Effector memory CD8-positive, alpha-beta T cell (primary cell): ENCODE results near the gene PHLDB3.
A peak's percentile ranks its signal among the peaks of the same experiment; 100 is the strongest.

ENCODE experiments used
- ATAC-seq: fragments of 150-1000 bp; cut with Tn5 transposase; replicated peaks from 2 replicates; pipeline ENCODE4 v1.10.0; 2021; ENCODE audit warnings: mild to moderate bottlenecking, moderate library complexity
- DNase-seq, 3 experiments: peaks; one replicate each; pipeline ENCODE4 v3.0.0; 2021
- H3K27ac Mint-ChIP-seq, 2 donors: one replicate each; pipeline ENCODE4 v1.8.0; 2022; ENCODE audit warnings: mild to moderate bottlenecking in 2 of 2, mixed read lengths in 2 of 2, moderate library complexity in 2 of 2
- H3K27me3 Mint-ChIP-seq, 2 donors: one replicate each; pipeline ENCODE4 v1.8.0; 2022; ENCODE audit warnings: mixed read lengths in 2 of 2
- H3K36me3 Mint-ChIP-seq: one replicate; pipeline ENCODE4 v1.8.0; 2022; ENCODE audit warnings: mild to moderate bottlenecking, moderate library complexity, mixed read lengths; ENCODE audit not compliant: insufficient read depth
- H3K4me1 Mint-ChIP-seq, 2 donors: one replicate each; pipeline ENCODE4 v1.8.0; 2022; ENCODE audit warnings: low read depth in 2 of 2, mixed read lengths in 2 of 2
- H3K4me3 Mint-ChIP-seq, 2 donors: one replicate each; pipeline ENCODE4 v1.8.0; 2022; ENCODE audit warnings: mild to moderate bottlenecking in 2 of 2, mixed read lengths in 2 of 2, moderate library complexity in 2 of 2
- H3K9me3 Mint-ChIP-seq, 2 donors: one replicate each; pipeline ENCODE4 v1.8.0; 2022; ENCODE audit warnings: mixed read lengths in 2 of 2

PHLDB3 gene

GRCh38 chr19:43501661-43502418, 2.7 kb downstream of the PHLDB3 start:
- H3K4me3 Mint-ChIP-seq = no peak overlapping the region
- peaks cover 18 to 27% of the 10 kb centered on the region in 2 donors for H3K4me1 Mint-ChIP-seq

GRCh38 chr19:43499042-43499441, 5.5 kb downstream of the PHLDB3 start:
- no peaks in the 10 kb centered on the region for H3K27me3 Mint-ChIP-seq
- H3K27ac Mint-ChIP-seq = peak overlapping the region; percentile 13 to 83
- H3K36me3 Mint-ChIP-seq = peaks cover 7% of the 10 kb centered on the region
- no peak for ATAC-seq
- H3K4me1 Mint-ChIP-seq = peaks cover 11 to 21% of the 10 kb centered on the region in 2 donors
- no peak for DNase-seq
- H3K9me3 Mint-ChIP-seq = no peaks in the 10 kb centered on the region
- no peak overlapping the region for H3K4me3 Mint-ChIP-seq

More at GRCh38 chr19:43501661-43502418, 2.7 kb downstream of the PHLDB3 start:
- ATAC-seq (no peak), DNase-seq (no peak)
- no peaks in the 10 kb centered on the region for H3K27me3 Mint-ChIP-seq
- no peak overlapping the region for H3K27ac Mint-ChIP-seq
- no peaks in the 10 kb centered on the region for H3K9me3 Mint-ChIP-seq
- peaks cover 10% of the 10 kb centered on the region for H3K36me3 Mint-ChIP-seq

DNA sequence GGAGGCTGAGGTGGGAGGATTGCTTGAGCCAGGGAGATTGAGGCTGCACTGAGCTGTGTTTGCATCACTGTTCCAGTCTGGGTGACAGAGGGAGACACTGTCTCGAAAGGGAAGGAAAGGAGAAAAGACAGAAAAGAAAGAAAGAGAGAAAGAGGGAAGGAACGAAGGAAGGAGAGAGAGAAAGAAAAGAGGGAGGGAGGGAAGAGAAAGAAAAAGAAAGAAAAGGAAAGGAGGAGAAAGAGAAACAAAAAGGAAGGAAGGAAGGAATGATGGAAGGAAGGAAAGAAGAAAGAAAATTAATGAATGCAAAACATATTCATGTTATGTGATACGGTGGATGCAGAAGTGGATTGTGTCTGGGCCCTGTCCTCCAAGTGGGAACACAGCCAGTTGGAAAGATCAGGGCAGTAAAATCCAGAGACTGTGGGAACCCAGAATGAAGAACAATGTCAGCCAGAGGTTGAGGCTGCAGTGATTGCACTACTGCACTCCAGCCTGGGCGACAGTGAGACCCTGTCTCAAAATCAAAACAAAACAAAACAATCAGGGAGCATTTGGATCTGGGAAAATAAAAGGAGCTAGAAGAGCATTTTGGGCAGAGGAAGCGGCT, 6.2 kb downstream of the PHLDB3 start:
- H3K9me3 Mint-ChIP-seq = no peaks in the 10 kb centered on the region
- H3K4me1 Mint-ChIP-seq = peaks cover 5 to 17% of the 10 kb centered on the region in 2 donors
- no peaks in the 10 kb centered on the region for H3K27me3 Mint-ChIP-seq
- H3K4me3 Mint-ChIP-seq = no peak overlapping the region
- DNase-seq = no peak
- peak overlapping the region; percentile 13 to 83 for H3K27ac Mint-ChIP-seq
- peaks cover 7% of the 10 kb centered on the region for H3K36me3 Mint-ChIP-seq
- no peak for ATAC-seq

GRCh38 chr19:43496960-43497359, 7.6 kb downstream of the PHLDB3 start:
- peaks cover 5% of the 10 kb centered on the region for H3K36me3 Mint-ChIP-seq
- no peaks in the 10 kb centered on the region for H3K27me3 Mint-ChIP-seq
- H3K4me1 Mint-ChIP-seq = peaks cover 0 to 9% of the 10 kb centered on the region in 2 donors
- DNase-seq (no peak), ATAC-seq (no peak)
- no peak overlapping the region for H3K4me3 Mint-ChIP-seq
- no peaks in the 10 kb centered on the region for H3K9me3 Mint-ChIP-seq
- no peak overlapping the region for H3K27ac Mint-ChIP-seq

- Mint-ChIP-seq H3K27me3 (no peaks in the 10 kb centered on the region), H3K9me3 (no peaks in the 10 kb centered on the region), H3K27ac (no peak overlapping the region), H3K4me1 (peaks cover 0 to 2% of the 10 kb centered on the region in 2 donors), H3K4me3 (no peak overlapping the region), H3K36me3 (peaks cover 3% of the 10 kb centered on the region)
- no peak for DNase-seq
- no peak for ATAC-seq
Measured at GRCh38 chr19:43495082-43495481, 9.5 kb downstream of the PHLDB3 start.

GRCh38 chr19:43490759-43491158, 13.8 kb downstream of the PHLDB3 start:
- Mint-ChIP-seq H3K27me3 (no peaks in the 10 kb centered on the region), H3K4me1 (no peaks in the 10 kb centered on the region), H3K36me3 (peaks cover 9% of the 10 kb centered on the region), H3K27ac (no peak overlapping the region), H3K4me3 (no peak overlapping the region), H3K9me3 (no peaks in the 10 kb centered on the region)
- ATAC-seq = no peak
- no peak for DNase-seq

DNA sequence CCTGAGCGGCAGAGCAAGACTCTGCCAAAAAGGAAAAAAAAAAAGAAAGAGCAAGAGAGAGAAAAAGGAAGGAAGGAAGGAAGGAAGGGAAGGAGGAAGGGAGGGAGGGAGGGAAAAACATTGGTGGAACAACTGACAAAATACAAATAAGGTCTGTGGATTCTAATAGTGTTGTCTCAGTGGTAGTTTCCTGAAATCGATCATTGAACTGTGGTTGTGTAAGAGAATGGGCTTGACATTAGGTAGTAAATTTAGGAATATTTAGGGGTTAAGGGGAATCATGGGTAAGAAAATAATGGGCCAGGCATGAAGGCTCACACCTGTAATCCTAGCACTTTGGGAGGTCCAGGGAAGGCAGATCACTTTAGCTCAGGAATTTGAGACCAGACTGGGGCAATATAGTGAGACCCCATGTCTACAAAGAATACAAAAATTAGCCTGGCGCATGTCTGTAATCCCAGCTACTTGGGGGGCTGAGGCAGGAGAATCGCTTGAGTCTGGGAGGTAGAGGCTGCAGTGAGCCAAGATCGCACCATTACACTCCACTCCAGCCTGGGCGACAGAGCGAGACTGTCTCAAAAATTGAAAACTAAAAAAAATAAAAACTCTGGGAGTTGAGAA, 14.5 kb downstream of the PHLDB3 start:
- DNase-seq (no peak), ATAC-seq (no peak)
- no peak overlapping the region for H3K4me3 Mint-ChIP-seq
- H3K27ac Mint-ChIP-seq = no peak overlapping the region
- peaks cover 7% of the 10 kb centered on the region for H3K36me3 Mint-ChIP-seq
- no peaks in the 10 kb centered on the region for H3K4me1 Mint-ChIP-seq
- H3K9me3 Mint-ChIP-seq = no peaks in the 10 kb centered on the region
- H3K27me3 Mint-ChIP-seq = no peaks in the 10 kb centered on the region

DNA sequence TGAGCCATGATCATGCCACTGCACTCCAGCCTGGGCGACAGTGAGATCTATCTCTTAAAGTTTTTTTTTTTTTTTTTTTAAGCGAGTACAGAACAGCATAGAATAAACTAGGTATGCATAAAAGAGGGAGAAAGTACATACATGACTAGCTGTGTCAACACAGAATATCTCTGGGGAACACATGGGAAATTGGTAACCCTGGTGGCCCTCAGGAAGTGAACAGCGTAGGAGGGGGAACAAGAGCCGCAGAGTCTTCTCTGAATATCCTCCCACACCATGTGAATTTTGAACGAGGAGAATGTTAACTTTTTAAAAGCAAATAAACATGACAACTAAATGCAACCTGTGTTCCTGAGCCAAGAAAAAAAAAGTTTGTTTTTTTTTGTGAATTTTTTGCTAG, 15.2 kb downstream of the PHLDB3 start:
- DNase-seq (no peak), ATAC-seq (no peak)
- H3K4me3 Mint-ChIP-seq = no peak overlapping the region
- no peaks in the 10 kb centered on the region for H3K4me1 Mint-ChIP-seq
- H3K27ac Mint-ChIP-seq = peak overlapping the region in 1 of 2 donors; percentile 60
- H3K9me3 Mint-ChIP-seq = no peaks in the 10 kb centered on the region
- no peaks in the 10 kb centered on the region for H3K27me3 Mint-ChIP-seq
- peaks cover 7% of the 10 kb centered on the region for H3K36me3 Mint-ChIP-seq

DNA sequence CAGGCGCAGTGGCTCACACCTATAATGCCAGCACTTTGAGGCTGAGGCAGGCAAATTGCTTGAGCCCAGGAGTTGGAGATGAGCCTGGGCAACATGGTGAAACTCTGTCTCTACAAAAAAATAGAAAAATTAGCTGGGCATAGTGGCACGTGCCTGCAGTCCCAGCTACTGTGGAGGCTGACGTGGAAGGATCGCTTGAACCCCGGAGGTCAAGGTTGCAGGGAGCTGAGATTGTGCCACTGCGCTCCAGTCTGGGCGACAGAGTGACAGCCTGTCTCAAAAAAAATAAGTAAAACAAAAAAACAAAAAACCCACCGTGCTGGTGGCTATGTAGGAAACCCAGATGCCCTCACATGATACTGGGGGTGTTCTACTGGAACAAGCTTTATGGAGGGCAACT, 16.4 kb downstream of the PHLDB3 start:
- DNase-seq (no peak), ATAC-seq (no peak)
- Mint-ChIP-seq H3K4me1 (no peaks in the 10 kb centered on the region), H3K9me3 (no peaks in the 10 kb centered on the region), H3K36me3 (peaks cover 7% of the 10 kb centered on the region), H3K4me3 (no peak overlapping the region), H3K27ac (no peak overlapping the region), H3K27me3 (no peaks in the 10 kb centered on the region)

- H3K4me3 Mint-ChIP-seq = no peak overlapping the region
- DNase-seq = no peak
- H3K27ac Mint-ChIP-seq = peak overlapping the region in 1 of 2 donors; percentile 41
- ATAC-seq = no peak
- no peaks in the 10 kb centered on the region for H3K27me3 Mint-ChIP-seq
- no peaks in the 10 kb centered on the region for H3K4me1 Mint-ChIP-seq
- H3K9me3 Mint-ChIP-seq = no peaks in the 10 kb centered on the region
- H3K36me3 Mint-ChIP-seq = peaks cover 7% of the 10 kb centered on the region
Measured at GRCh38 chr19:43486412-43486811, 18.1 kb downstream of the PHLDB3 start.

DNA sequence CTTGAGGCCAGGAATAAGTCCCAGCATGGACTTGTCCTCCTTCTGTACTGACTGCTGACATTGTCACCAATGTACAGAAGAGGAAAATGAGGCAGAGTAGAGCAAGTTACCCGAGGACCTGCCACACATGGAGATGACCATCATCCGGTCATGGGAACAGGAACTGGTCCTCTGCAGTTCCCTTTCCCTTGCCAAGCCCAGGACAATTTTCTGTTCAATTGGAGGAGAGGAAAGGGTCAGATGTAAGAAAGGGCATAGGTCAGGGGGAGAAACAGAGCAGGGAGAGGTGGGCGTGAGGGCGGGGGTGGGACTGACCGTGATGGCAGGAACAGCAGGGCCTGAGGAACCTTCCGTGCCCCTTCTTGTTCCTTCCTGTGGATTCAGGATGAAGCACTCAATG, 18.6 kb downstream of the PHLDB3 start:
- peaks cover 7% of the 10 kb centered on the region for H3K36me3 Mint-ChIP-seq
- ATAC-seq = no peak
- H3K27me3 Mint-ChIP-seq = no peaks in the 10 kb centered on the region
- peak overlapping the region in 1 of 2 donors; percentile 46 for H3K27ac Mint-ChIP-seq
- H3K4me3 Mint-ChIP-seq = no peak overlapping the region
- no peaks in the 10 kb centered on the region for H3K9me3 Mint-ChIP-seq
- no peaks in the 10 kb centered on the region for H3K4me1 Mint-ChIP-seq
- no peak for DNase-seq

- no peaks in the 10 kb centered on the region for H3K27me3 Mint-ChIP-seq
- no peak for ATAC-seq
- no peaks in the 10 kb centered on the region for H3K4me1 Mint-ChIP-seq
Measured at GRCh38 chr19:43483281-43483680, 21.3 kb downstream of the PHLDB3 start.

GRCh38 chr19:43482193-43482592, 22.4 kb downstream of the PHLDB3 start:
- Mint-ChIP-seq H3K4me1 (no peaks in the 10 kb centered on the region), H3K27me3 (no peaks in the 10 kb centered on the region), H3K27ac (no peak overlapping the region), H3K36me3 (peaks cover 10% of the 10 kb centered on the region), H3K4me3 (no peak overlapping the region), H3K9me3 (no peaks in the 10 kb centered on the region)
- DNase-seq (no peak), ATAC-seq (no peak)

More at GRCh38 chr19:43483281-43483680, 21.3 kb downstream of the PHLDB3 start:
- H3K9me3 Mint-ChIP-seq = no peaks in the 10 kb centered on the region
- H3K27ac Mint-ChIP-seq = no peak overlapping the region
- peaks cover 3% of the 10 kb centered on the region for H3K36me3 Mint-ChIP-seq
- no peak overlapping the region for H3K4me3 Mint-ChIP-seq
- no peak for DNase-seq

DNA sequence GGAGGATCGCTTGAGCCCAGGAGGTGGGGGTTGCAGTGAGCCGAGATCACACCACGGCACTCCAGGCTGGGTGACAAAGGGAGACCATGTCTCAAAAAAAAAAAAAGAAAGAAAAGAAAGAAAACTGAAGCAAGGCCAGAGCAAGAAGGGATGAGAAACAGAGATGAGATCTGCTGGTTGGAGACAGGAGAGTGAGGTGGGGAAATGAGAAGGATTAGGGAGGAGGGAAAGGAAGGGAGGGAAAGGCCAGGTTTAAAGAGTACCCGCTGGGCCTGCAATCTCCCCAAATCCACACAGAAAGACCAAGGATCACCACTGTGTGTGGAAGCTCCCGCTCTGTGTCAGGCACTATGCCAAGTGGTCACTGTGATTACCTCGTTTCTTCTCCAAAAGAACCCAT, 22.8 kb downstream of the PHLDB3 start:
- Mint-ChIP-seq H3K36me3 (peaks cover 10% of the 10 kb centered on the region), H3K9me3 (no peaks in the 10 kb centered on the region)
- no peak for ATAC-seq

More for the DNA sequence above, 22.8 kb downstream of the PHLDB3 start:
- no peak overlapping the region for H3K4me3 Mint-ChIP-seq
- no peaks in the 10 kb centered on the region for H3K27me3 Mint-ChIP-seq
- H3K4me1 Mint-ChIP-seq = no peaks in the 10 kb centered on the region
- H3K27ac Mint-ChIP-seq = peak overlapping the region in 1 of 2 donors; percentile 90
- no peak for DNase-seq
